HG02610 (cell line): Measurements from ENCODE around the gene XPR1.

ENCODE experiments used
- ATAC-seq: cut with Tn5 transposase; IDR thresholded peaks from one replicate; pipeline ENCODE4 v1.9.1; 2021; ENCODE audit warnings: mild to moderate bottlenecking, moderate library complexity; ENCODE audit not compliant: unreplicated experiment

Gene XPR1

DNA sequence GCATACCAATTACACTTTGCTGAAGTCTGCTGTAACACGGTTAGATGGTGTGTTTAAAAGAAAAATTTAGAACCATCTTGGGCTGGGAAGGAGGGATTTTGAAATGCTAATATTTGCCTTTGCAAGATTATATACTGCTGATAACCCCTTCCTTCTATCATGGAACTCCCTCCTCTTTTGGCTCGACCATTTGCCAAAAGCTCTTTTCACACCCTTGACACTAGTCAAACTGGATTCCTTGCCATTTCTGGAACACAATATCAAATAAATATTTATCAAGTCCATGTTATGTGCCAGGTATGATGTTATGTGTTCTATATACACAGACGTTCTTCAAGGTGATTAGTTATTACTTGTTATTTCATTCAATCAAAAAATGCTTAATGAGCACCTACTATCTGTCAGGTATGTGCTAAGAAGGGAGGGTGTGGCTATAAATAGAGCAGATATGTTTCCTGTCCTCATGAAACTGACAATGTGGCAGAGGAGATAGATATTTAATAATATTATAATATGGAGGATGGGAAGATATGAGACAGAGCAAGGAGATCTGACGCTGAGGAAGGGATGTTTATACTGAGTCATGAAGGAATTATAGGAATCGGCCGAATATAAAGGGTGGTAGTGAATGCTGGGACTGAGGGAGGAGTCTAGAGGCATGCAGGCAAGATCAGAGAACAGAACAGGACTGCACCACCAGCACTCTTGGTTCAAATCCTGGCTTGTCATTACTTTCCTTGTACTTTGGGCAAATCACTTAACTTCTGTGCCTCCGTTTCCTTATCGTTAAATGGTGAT lies 16.1 kb upstream of the XPR1 start:
- ATAC-seq = no peak

DNA sequence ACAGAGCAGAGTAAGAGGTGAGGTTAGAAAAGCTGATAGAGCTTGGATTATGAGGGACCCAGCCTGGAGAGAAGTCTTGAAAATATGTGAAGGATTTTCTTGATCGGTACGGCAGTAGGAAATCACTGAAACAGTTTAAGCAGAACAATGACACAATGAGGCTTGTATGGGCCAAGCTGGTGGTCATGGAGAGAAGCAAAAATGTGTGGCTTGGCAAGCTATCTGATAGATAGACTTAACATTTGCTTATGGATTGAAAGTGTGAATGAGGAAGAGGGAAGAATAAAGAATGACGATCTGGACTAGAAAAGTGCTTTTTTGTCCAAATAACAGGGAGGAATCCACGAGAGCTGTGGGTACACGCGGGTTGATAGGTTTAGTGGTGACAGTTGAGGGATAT lies 15.4 kb upstream of the XPR1 start:
- ATAC-seq = no peak

DNA sequence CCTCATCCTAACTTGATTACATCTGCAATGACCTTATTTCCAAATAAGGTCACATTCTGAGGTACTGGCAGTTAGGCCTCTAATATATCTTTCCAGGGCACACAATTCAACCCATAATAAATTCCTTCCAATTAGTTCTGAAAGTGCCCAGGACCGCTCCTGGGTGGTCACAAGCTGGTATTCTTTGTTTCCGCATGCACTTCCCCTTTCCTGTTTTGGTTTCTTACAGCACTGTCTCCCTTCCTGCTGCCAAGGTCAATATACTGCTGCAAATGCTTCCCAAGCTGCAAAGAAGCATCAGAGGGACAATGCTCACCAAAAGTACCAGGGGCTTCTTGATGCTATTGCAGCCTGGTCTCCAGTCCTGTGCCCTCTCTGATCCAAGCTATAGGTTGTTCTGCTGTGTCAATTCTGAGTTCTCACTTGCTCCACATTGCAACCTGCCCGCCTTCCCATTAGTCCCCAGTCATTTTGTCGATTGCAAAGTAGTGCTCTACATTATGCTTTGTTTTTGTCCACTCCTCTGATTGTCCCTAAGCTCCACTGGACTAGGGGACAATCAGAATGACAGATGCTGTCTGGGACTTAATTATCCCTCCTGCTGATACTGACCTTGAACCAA lies 13.9 kb upstream of the XPR1 start:
- no peak for ATAC-seq

DNA sequence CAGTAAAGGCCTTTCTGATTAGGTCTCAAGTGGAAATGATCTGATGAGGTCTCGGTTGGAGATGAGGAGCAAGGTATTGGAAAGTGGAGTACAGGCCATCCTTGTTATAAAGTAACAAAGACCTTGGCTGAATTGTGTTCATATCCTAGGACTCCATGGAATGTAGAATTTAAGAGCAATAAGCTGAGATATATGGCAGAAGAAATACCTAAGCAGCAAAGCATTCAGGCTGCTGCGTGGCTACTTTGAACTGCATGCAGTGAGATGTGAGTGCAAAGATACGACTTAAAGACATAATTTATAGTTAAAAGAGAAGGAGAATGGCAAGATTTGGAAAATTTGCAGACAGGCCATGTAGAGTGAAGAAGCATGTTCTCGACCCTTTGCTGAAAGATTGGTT lies 11.2 kb upstream of the XPR1 start:
- ATAC-seq = no peak

DNA sequence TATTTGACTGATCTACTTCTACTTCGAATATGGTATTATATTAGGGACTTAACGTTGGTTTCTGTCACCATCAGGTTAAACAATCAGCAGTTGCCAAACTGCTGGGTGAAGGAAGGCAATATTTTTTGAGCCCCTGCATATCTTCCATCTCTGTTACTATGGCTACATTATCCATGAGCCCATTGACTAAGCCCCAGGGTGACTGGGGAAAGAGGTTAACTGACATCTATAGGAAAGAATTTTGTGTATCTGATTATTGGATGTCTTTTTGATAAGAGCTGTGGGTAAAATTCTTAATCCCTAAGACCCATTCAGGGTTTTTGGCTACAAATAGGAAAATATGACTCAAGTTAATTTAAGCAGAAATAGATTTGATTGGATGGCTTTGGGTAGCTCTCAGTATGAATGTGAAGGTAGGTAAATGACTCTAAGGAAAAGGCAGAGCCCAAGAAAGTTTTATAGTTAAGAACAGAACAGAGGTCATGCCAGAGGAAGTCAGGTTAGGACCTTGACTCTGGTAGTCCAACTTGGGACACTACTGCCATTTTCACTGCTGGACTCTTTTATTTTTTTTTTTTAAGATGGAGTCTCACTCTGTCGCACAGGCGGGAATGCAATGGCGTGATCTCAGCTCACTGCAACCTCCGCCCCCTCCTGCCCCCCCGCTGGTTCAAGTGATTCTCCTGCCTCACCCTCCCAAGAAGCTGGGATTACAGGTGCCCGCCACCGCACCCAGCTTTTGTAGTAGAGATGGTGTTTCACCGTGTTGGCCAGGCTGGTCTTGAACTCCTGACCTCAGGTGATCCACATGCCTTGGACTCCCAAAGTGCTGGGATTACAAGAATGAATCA lies 8.9 kb upstream of the XPR1 start:
- ATAC-seq = no peak

DNA sequence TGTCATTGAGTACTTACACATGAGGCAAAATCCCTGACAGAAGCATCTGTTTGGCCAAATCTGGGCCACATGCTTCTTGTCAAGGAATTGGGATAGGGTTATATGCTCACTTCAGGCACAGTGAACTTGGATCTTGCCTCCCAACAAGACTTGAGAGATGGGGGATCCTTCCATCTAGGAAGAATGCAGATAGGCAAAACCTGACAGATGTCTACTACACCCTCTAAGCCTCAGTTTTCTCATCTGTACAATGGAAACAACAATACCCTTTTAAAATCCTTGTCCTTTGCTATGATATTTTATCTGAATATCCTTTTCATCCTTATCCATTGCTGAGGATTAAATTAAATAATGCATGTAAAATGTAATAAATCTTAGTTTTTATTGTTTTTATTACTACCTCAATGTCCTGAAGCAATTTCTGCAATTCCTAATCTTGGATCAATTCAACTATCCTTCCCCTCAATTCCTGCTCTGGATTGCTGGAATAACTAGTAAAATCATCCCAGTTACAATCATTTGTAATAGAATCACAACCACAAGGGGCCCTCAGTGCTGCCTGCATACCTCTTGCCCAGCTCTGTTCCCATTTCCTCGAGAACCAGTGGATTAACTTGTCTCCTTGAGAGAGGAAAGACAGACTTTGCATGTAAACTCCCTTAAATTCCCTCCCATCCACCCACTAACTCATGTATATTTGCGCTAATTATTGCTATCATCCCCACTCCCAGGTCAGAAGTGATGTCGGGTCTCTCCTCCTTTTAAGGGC lies 8.1 kb upstream of the XPR1 start:
- no peak for ATAC-seq

DNA sequence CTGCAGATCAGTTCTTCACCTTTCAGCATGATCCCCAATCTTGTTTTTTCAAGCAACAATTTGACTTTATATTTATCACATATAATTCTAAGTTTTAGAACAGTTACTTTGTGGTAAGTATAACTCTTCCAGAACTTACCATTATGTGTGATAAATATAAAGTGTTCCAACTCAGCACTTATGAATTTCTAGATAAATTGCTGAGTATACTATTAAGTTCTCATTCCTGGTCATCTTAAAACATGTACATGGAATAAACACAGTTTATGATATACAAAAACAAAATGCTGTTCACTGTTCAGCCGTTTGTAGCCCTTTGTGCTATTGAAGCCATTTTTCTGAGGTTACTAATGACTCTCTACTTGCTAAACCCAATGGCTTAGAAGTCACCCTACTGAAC lies 5.1 kb upstream of the XPR1 start:
- no peak for ATAC-seq

DNA sequence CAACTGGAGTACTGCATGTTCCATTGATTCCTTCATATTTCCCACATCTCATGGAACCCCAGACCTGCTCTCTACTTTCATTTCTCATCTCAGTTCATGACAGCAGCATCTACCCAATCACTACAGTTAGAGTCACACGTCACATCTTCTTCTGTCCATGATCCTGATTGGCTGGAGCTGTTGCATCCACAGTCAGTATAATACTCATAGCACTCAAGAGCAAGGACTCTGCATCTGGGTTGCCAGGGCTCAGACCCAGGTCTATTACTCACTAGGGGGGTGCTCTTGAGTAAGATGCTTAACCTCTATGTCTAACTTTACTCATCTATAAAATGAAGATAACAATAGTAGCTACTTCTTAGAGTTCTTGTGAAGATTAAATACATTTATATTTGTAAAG lies 4.4 kb upstream of the XPR1 start:
- ATAC-seq = no peak

DNA sequence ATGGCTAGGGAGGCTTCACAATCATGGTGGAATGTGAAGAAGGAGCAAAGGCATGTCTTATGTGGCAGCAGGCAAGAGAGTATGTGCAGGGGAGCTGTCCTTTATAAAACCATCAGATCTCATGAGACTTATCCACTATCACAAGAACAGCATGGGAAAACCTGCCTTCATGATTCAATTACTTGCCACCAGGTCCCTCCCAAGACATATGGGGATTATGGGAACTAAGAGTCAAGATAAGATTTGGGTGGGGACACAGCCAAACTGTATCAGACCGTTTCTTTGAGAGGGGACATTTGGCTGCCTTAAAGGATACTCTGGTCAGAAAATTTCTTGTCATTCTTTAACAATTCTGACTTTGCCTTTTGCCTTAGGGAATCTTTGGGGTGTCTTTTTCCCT lies 3.2 kb upstream of the XPR1 start:
- ATAC-seq = no peak

DNA sequence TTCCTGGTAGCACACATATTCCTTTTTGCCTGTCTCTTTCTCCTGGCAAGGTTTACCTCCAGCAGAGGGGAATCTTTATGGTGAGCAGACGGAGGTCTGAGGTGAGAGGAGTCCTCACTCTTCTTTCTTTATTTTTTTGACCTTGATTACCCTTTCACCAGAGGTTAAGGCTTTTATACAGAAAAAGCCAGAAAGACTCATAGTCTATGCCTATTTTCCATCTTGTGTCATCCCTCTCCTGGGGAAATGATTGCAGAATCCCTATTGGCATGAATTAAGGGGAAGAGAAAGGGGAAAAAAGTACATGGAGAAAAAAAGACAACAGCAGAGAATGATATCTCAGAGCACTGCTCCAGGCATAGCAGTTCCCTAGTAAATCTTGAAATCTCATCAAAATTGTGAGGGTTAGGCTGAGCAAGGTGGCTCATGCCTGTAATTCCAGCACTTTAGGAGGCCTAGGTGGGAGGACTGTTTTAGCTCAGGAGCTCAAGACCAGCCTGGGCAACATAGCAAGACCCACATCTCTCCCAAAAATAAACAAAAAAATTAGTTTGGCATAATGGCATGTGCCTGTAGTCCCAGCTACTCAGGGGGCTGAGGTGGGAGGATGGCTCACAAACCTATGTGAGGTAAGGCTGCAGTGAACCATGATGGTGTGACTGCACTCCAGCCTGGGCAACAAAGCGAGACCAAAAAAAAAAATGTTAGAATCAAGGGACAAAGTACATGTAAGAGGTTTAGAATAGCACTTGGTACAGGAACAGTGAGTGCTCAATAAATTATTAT lies 1.2 kb upstream of the XPR1 start:
- ATAC-seq = peak; percentile 14

DNA sequence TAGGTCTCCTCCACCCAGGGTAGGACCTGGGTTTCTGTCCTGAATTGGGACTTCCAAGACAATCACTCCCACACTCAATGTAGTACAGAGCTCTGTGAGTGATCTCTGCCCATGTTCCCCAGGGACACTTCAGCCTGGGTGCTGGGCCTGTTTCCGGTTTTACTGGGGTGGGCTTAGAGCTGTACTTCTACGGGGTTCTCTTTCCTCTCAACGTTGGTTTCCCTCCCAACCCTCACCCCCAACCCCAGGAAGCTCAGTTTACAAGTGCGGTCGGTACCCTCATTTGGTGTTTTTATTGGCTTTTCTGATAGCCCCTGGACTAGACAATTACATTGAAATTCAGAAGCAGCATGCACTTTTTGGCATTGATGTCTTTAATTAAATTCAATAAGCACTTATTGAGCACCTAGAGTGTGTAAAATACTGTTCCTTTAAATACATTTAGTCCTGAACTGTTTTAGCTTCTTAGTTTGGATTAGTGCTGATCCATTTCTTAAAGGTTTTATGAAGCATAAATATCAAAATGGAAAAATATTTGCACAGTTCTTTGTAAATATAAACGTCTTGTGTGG lies 542 bp upstream of the XPR1 start:
- ATAC-seq = peak; percentile 27

DNA sequence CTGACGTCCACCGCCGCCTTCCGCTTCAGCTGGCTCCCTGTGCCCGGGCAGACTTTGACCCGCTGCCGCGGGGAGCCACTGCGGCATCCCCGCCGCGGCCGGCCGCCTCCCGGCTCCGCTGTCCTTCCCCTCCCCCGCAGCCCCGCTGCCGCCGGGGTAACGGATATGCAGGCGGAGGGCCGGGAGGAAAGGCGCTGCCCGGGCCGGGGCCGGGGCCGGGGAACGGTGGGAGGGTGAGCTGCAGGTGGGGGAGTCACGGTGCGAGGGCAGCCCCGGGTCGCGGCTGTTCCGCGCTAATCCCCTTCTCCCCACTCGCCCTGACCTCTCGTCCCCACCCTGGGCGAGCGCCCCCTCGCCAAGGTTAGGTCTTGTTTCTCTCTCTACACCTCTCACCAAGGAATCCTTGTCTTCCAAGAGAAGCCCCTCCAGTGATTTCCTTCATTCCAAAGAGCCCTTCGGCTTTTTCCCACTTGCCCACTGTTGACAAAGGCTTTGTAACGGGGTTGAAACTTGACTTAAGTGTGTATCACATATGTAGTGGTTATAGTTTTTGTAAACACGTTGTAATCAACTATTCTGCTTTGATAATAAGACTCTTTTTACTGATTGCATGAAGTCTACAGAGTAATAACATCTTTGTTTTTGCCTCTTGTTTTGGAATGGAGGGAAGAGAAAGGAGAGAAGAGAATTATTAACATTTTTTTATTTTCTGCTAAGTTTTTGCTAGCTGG lies 669 bp downstream of the XPR1 start:
- ATAC-seq = peak; percentile 30

DNA sequence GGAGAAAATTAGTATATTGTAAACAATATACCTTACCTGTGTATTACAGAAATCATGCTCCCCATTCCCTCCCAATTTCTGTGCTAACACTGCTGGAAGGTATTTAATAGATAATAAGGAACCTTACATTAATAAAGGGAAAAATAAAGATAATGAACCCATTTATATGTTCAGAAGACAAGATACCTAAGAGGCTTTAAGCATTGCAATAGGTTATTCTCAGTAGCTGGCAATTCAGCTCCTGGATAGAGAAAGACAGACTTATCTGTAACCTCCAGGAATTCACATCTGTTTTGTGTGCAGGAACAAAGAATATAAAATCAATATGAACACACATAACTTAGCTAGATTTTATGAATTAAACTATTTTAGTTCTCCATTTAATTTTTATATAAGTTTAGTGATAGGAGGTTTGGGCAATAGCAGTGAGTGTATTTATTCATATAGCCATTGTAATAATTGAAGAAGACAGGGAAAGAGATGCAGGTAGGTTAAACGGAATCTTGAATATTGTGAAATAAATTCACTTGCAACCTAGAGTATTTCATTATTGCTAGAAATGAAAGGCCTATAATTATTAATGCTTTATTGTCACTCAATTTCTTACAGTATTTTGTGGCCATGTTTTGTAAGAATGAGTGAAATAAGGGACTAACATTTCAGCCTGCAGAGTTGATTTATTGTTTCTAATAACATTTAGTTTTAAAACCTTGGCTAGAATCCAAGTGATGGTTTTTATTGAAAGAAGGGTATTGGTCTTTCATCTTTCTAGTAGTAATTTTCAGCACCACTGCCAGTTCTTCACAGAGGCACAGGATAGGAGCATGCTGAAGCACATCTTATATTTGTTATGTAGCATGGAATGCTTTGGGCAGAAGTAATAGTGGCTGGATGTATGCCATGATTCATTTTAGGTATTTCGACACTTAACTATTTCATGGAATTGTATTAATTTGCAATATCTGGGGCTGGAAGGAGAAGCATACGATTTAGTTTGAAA lies 1.5 kb downstream of the XPR1 start:
- no peak for ATAC-seq

DNA sequence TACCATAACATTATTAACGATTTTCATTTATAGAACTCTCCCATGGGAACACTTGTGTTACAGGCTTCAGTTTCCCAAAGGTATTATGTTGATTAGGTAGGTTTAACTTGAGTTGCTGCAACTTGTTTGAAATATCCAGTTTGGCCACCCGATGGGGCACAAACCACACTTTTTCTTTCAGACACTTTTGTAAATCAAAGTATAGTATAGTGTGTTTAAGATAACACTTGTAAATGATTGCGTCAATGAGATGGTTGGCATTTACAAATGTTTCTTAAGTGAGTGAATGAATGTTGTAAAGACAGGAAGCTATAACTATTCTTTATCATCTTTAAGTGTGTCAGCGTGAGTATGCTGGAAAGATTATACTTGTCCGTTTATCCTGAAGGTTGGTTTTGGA lies 4.3 kb downstream of the XPR1 start:
- ATAC-seq = no peak

DNA sequence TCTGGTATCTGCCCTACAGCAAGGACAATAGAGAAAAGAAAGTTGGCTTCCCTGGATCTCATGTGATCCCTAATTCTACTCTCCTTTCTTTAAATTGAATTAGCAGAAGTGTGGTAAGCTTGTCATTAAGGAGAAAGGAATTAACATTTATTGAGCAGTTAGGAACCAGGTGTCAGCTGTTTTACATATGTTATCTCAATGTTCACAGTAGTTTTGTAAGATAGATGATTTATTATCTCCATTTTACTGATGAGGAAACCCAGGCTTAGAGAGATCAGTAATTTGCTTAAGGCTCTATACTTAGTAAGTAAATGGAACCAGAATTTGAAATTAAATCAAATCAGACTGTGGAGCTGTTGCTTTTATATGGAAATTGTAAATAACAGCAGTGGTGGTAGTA lies 8.0 kb downstream of the XPR1 start:
- ATAC-seq = no peak

DNA sequence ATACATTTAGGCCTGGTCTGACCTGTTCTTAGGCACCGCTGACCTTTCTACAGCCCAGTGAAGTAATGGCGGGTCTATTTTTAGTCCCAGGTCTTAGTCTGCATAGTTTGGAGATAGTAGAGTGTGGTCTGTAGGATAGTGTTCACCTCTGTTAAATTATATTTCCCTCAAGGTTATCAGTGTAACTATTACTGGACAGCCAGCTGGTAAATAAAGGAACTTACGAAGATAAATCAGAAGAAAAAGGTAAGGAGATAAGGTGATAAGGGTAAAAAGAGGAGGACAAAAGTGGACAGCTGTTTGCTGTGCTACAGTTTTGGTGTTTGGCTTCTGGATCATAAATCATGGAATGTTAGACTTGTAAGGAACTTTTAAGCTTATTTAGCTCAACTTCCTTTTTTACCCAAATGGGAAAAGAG lies 8.7 kb downstream of the XPR1 start:
- ATAC-seq = no peak

DNA sequence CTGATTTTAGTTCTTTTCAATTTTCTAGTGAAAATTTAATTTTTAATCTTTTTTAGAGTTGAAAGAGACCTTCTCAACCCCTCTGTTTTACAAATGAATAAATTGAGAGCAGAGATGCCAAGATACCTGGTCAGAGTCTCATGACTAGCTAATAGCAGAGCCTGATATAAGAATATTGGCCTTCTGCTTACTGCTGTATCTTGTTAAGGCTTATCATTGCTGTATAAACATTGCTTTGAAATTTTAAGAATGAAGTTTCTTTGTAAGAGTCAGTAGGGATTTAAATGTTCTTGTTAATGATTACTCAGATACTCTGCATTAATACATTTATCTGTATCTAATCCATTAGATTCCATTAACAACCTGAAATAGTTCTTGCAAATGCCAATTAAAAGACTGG lies 9.8 kb downstream of the XPR1 start:
- ATAC-seq = no peak

DNA sequence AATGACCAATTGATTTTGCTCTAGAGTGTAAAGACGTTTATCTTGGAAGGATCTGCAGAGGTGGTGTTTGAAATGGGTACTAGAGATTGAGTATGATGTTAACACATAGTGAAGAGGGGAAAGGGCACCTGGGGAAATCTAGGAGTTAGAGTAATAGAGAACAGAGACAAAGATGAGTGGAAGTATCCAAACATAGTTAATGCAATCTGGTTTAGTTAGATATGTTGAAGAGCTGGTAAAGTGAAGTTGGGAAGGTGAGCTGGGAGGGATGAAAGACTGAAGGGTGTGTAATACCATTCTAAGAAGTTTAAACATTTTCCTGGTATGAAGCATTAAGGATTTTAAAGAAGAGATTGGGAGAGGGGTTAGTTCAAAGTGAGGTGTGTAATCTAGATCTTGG lies 11.0 kb downstream of the XPR1 start:
- no peak for ATAC-seq
